B cell (primary cell): ENCODE measurements around the gene C2CD3. TPM values are rescaled to one million over a fixed set of nuclear protein-coding genes. Genes with fewer than 3 reads are reported as not detected.

Source experiments
- ATAC-seq: fragments of 200-7000 bp; cut with Tn5 transposase; one replicate; pipeline ENCODE4 v1.10.0; 2021; ENCODE audit warnings: low read depth, mild to moderate bottlenecking, moderate number of reproducible peaks, moderate library complexity
- CTCF ChIA-PET: fragments of 350-600 bp; sonication (Branson Sonifier 250); formaldehyde crosslinking; loops from one replicate; lab custom pipeline; 2021; ENCODE audit warnings: antibody characterized with exemption, inconsistent platforms; lab: Charles Lee
- POLR2A ChIA-PET: fragments of 350-600 bp; sonication (Branson Sonifier 250); formaldehyde crosslinking; loops from one replicate; lab custom pipeline; 2021; ENCODE audit warnings: antibody characterized with exemption; lab: Charles Lee
- DNase-seq: peaks from one replicate; pipeline ENCODE4 v3.0.0; 2013
- H2AFZ ChIP-seq: 2 replicates; pipeline ENCODE4 v1.6.1; 2012; ENCODE audit warnings: mild to moderate bottlenecking, low read depth, low read length; ENCODE audit not compliant: insufficient read depth, poor library complexity, severe bottlenecking
- H3K27ac ChIP-seq, 2 donors: 1 replicate in 1 of 2; 2 replicates in 1 of 2; pipeline ENCODE4 v1.5.1; 2012 to 2013; ENCODE audit warnings: low read length in 2 of 2, mild to moderate bottlenecking in 2 of 2, moderate library complexity in 1 of 2
- H3K27me3 ChIP-seq, 4 experiments: fragments of 200-600 bp in 1 of 4; sonication (generic) in 1 of 4; replicated peaks in 1 of 4; 1 replicate in 2 of 4; 2 replicates in 2 of 4; pipeline versions ENCODE4 v1.6.1 to v1.7.0; 2013 to 2016; ENCODE audit warnings: low read length in 3 of 4, mild to moderate bottlenecking in 2 of 4, mixed read lengths in 1 of 4, moderate library complexity in 1 of 4; ENCODE audit not compliant: insufficient read depth in 4 of 4, control insufficient read depth in 3 of 4; ENCODE audit errors: control extremely low read depth in 1 of 4
- H3K36me3 ChIP-seq, 2 experiments: replicated peaks in 1 of 2; 1 replicate in 1 of 2; 2 replicates in 1 of 2; pipeline versions ENCODE4 v1.6.1 to v1.7.1; 2013; ENCODE audit warnings: low read length in 1 of 2; ENCODE audit not compliant: insufficient read depth in 2 of 2, control insufficient read depth in 1 of 2; ENCODE audit errors: control extremely low read depth in 1 of 2, extremely low read depth in 1 of 2
- H3K4me1 ChIP-seq, 2 donors: fragments of 200-600 bp in 1 of 2; sonication (generic) in 1 of 2; 1 replicate in 1 of 2; 2 replicates in 1 of 2; pipeline versions ENCODE4 v1.5.1 to v1.6.1; 2013 to 2017; ENCODE audit warnings: low read length in 2 of 2; ENCODE audit not compliant: control insufficient read depth in 2 of 2, insufficient read depth in 2 of 2
- H3K4me2 ChIP-seq: replicated peaks from 2 replicates; pipeline ENCODE3; 2012; ENCODE audit warnings: mild to moderate bottlenecking, low read depth, low read length; ENCODE audit not compliant: poor library complexity, severe bottlenecking
- H3K4me3 ChIP-seq, 5 experiments: fragments of 200-600 bp in 1 of 5; sonication (generic) in 1 of 5; 1 replicate in 3 of 5; 2 replicates in 2 of 5; pipeline versions ENCODE4 v1.5.1 to v1.7.0; 2011 to 2016; ENCODE audit warnings: low read length in 4 of 5, mild to moderate bottlenecking in 4 of 5, low read depth in 2 of 5, control low read depth in 1 of 5, moderate library complexity in 1 of 5; ENCODE audit not compliant: insufficient read depth in 1 of 5; ENCODE audit errors: control extremely low read depth in 1 of 5, extremely low read depth in 1 of 5
- H3K79me2 ChIP-seq: fragments of 200-600 bp; sonication (generic); one replicate; pipeline ENCODE4 v1.6.0; 2016; ENCODE audit warnings: low read length; ENCODE audit not compliant: control insufficient read depth, insufficient read depth
- H3K9ac ChIP-seq: fragments of 200-600 bp; sonication (generic); 2 replicates; pipeline ENCODE4 v1.6.1; 2017; ENCODE audit warnings: mild to moderate bottlenecking, low read length, moderate library complexity
- H3K9me3 ChIP-seq, 3 donors: one replicate each; pipeline versions ENCODE4 v1.6.1 to v1.7.1; 2013; ENCODE audit warnings: low read length in 2 of 3; ENCODE audit not compliant: control insufficient read depth in 2 of 3, insufficient read depth in 1 of 3; ENCODE audit errors: control extremely low read depth in 1 of 3
- H4K20me1 ChIP-seq: 2 replicates; pipeline ENCODE4 v1.6.0; 2012; ENCODE audit warnings: mild to moderate bottlenecking, low read length; ENCODE audit not compliant: insufficient read depth, control insufficient read depth, poor library complexity, severe bottlenecking
- H3K27ac Mint-ChIP-seq: one replicate; pipeline ENCODE4 v1.8.0; 2021; ENCODE audit warnings: mixed read lengths
- H3K27me3 Mint-ChIP-seq: one replicate; pipeline ENCODE4 v1.8.0; 2021; ENCODE audit warnings: mixed read lengths
- H3K4me1 Mint-ChIP-seq: one replicate; pipeline ENCODE4 v1.8.0; 2021; ENCODE audit warnings: mixed read lengths
- H3K4me3 Mint-ChIP-seq: one replicate; pipeline ENCODE4 v1.8.0; 2021; ENCODE audit warnings: mixed read lengths
- H3K9me3 Mint-ChIP-seq: one replicate; pipeline ENCODE4 v1.8.0; 2022; ENCODE audit warnings: mixed read lengths; ENCODE audit not compliant: insufficient read depth
- CTCF ChIP-seq: fragments of 200-600 bp; IDR thresholded peaks from one replicate; pipeline ENCODE4 v1.8.0; 2022; ENCODE audit warnings: antibody characterized with exemption, mild to moderate bottlenecking
- EZH2 ChIP-seq: IDR thresholded peaks from 2 replicates; pipeline ENCODE4 v1.6.1; 2012; ENCODE audit warnings: borderline replicate concordance, low read depth, mild to moderate bottlenecking, moderate library complexity, low read length; ENCODE audit not compliant: insufficient read depth, poor library complexity, severe bottlenecking
- WGBS: methylation state at CpG from one replicate; pipeline ENCODE4 v1.1.5; 2013; ENCODE audit warnings: missing lambda C conversion rate; ENCODE audit not compliant: insufficient coverage; 5-methylcytosine and 5-hydroxymethylcytosine counted together
- intact Hi-C: fragments of 100-400 bp; cut with micrococcal nuclease; formaldehyde crosslinking; loops from one replicate; pipeline ENCODE4 v1.10.0; 2022
- polyA plus RNA-seq: library from polyadenylated mRNA; depleted of rRNA; stranded (reverse); fragments of >200 nt; gene quantifications from 2 replicates; pipeline ENCODE4 v1.2.3, GENCODE V29; 2012
- total RNA-seq, 2 donors: library from RNA; stranded (reverse); fragments of 120-200 nt in 1 of 2; gene quantifications; 1 replicate in 1 of 2; 2 replicates in 1 of 2; pipeline versions ENCODE4 v1.2.3 to v1.2.4, GENCODE V29; 2013 to 2022

C2CD3 gene
- total and polyA plus RNA-seq, 2 donors (not counting 1 experiment from before 2014, with no cell fraction given) = 19.8 to 69.0 TPM

GRCh38 chr11:73983741-73984538 lies 186.9 kb downstream of the C2CD3 start:
- peaks cover 49% of the 10 kb centered on the region for H3K4me1 Mint-ChIP-seq
- peaks cover 26% of the 10 kb centered on the region for H4K20me1 ChIP-seq
- no peaks in the 10 kb centered on the region for H3K27me3 Mint-ChIP-seq
- H3K27me3 ChIP-seq = no peaks in the 10 kb centered on the region
- intact Hi-C loops = loop anchor here (2.0 to 5.0 kb wide), 3 partner anchors 187 to 1762 kb away; partner anchors contain the start of genes C2CD3, INPPL1, PGM2L1 and PPME1
- POLR2A ChIA-PET = interaction anchor here (3.8 to 8.8 kb wide), 5 partner anchors 10 to 37 kb away, joined by 28 to 155 read pairs (median 63); no protein-coding TSS in a partner anchor
- CTCF ChIA-PET = interaction anchor here (0.6 to 7.4 kb wide), 5 partner anchors 11 to 82 kb away, joined by 3 to 97 read pairs (median 4); no protein-coding TSS in a partner anchor
- peaks cover 40% of the 10 kb centered on the region for H3K79me2 ChIP-seq
- H3K4me3 Mint-ChIP-seq = peak overlapping the region; percentile 99
- H3K27ac Mint-ChIP-seq = peak overlapping the region; percentile 99
- ATAC-seq (no peak), DNase-seq (no peak)
- H3K4me1 ChIP-seq = peaks cover 33 to 49% of the 10 kb centered on the region in 2 donors
- H3K36me3 ChIP-seq = peaks cover 7 to 26% of the 10 kb centered on the region in 2 experiments
- no peaks in the 10 kb centered on the region for H3K9me3 ChIP-seq
- H3K27ac ChIP-seq = peak overlapping the region; percentile 94 to 99
- WGBS = 73% methylated on average over 12 of the region's 18 CpGs
- peak overlapping the region; percentile 97 for H3K9ac ChIP-seq
- H3K9me3 Mint-ChIP-seq = no peaks in the 10 kb centered on the region
- peak overlapping the region; percentile 80 for H2AFZ ChIP-seq
- TF ChIP-seq EZH2 = no peak
- no peak for TF ChIP-seq CTCF
- H3K4me3 ChIP-seq = peak overlapping the region; percentile 5 to 100 (median 96)
- H3K4me2 ChIP-seq = peak overlapping the region; percentile 96
